SK-N-DZ (cell line): ENCODE data around the gene RCL1.
"Not testable (repeated sequence)": the region's sequence is repeated elsewhere in the genome, so short reads cannot be mapped to it uniquely, and the experiment has no call there.

ENCODE experiments used
- DNase-seq: peaks from one replicate; pipeline ENCODE4 v3.0.0-alpha.2; 2015; ENCODE audit warnings: low spot score

RCL1 gene

GRCh38 chr9:4783191-4783590 lies 9.6 kb upstream of the RCL1 start:
- DNase-seq, result not testable (repeated sequence)

DNA sequence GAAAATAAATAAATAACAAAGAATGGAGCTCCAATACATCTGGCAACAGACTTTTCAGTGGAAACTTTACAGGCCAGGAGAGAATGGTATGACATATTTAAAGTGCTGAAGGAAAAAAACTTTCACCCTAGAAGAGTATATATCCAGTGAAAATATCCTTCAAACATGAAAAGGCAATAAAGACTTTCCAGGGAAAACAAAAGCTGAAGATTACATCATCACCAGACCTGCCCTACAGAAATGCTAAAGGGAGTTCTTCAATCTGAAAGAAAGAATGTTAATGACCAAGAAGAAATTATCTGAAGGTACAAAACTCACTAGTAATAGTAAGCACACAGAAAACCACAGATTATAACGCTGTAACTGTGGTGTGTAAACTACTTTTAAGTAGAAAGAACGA lies 8.3 kb upstream of the RCL1 start:
- no peak for DNase-seq

DNA sequence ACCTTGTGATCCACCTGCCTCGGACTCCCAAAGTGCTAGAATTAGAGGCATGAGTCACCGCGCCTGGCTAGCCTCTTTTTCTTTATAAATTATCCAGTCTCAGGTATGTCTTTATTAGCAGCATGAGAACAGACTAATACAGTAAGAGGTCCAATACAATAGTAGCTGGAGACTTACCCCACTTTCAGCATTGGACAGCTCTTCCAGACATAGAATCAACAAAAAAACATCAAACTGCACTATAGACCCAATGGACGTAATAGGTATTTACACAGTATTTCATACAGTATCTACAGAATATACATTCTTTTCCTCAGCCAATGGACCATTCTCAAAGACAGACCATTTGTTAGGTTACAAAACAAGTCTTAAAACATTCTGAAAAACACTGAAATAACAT lies 6.1 kb upstream of the RCL1 start:
- no peak for DNase-seq

DNA sequence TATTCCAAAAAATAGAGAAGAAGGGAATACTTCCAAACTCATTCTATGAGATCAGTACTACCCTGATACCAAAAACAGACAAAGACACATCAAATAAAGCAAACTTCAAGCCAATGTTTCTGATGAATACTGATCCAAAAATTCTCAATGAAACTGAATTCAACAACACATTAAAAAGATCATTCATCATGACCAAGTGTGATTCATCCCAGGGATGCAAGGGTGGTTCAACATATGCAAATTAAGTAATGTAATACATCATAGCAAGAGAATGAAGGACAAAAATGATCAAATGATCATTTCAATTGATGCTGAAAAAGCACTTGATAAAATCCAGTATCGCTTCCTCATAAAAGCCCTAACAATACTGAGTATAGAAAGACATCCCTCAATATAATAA lies 4.9 kb upstream of the RCL1 start:
- DNase-seq, result no peak

GRCh38 chr9:4788703-4789102 lies 4.0 kb upstream of the RCL1 start:
- DNase-seq, result no peak

DNA sequence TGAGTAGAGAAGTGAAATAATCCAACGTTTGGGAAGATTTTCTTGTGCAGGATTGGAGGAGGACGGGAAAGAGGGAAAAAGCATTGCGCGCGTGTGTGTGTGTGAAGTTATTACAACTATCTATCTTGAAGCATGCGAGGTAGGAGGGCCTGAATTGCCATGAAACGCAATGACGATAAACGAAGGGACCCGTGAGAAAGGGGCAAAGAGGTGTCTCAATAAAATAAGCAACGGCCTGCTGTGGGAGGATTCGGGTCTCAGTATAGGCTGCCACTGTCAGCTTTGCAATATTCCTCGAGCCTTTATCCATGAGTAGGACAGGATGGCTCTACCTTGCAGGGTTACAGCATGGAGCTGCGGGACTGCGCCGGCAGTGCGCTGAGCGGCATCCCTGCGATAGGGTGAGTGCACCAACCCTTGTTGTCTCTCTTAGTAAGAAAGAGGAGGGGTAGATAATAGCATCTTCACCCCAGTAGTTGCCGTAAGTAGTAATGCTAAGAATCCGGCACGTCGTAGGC lies 631 bp upstream of the RCL1 start:
- no peak for DNase-seq

- no peak for DNase-seq
Measured at GRCh38 chr9:4793459-4794395, 983 bp downstream of the RCL1 start.

DNA sequence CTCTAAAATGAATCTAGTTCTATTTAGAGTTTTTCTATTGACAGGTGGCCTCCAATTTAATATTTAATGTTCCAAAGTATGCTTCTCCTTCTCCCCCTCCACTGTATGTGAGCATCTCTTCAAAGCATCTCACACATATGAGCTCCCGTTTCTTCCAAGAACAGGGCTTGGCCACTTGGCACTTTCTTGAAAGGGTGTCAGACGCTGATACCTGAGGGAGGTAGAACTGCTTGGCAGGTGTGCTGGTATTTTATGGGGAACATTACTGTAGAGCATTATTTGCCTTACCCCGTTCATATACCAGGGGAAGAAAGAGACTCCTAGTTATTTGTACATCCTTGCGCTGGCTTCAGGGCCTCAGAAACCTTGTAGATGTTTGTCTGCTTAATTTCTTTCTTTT lies 1.9 kb downstream of the RCL1 start:
- no peak for DNase-seq

DNA sequence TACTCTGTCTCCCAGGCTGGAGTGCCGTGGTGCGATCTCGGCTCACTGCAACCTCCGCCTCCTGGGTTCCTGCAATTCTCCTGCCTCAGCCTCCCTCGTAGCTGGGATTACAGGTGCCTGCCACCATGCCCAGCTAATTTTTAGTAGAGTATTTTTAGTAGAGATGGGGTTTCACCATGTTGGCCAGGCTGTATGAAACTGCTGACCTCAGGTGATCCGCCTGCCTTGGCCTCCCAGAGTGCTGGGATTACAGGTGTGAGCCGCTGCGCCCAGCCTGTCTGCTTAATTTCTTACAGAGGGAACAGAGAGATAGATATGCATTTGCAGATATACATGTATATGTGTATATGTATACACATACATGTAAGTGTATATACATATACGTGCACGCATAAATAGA lies 2.4 kb downstream of the RCL1 start:
- not testable (repeated sequence) for DNase-seq

DNA sequence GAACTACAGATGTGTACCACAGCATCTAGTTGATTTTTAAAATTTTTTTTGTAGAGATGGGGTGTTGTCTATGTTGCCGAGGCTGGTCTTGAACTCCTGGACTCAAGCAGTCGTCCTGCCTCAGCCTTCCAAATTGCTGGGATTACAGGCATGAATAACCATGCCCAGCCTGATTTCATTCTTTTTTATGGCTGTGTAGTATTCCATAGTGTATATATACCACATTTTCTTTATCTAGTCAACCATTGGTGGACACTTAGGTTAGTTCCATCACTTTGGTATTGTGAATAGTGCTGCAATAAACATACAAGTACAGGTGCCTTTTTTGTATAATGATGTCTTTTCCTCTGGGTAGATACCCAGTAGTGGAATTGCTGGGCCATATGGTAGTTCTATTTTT lies 3.8 kb downstream of the RCL1 start:
- DNase-seq, result no peak

DNA sequence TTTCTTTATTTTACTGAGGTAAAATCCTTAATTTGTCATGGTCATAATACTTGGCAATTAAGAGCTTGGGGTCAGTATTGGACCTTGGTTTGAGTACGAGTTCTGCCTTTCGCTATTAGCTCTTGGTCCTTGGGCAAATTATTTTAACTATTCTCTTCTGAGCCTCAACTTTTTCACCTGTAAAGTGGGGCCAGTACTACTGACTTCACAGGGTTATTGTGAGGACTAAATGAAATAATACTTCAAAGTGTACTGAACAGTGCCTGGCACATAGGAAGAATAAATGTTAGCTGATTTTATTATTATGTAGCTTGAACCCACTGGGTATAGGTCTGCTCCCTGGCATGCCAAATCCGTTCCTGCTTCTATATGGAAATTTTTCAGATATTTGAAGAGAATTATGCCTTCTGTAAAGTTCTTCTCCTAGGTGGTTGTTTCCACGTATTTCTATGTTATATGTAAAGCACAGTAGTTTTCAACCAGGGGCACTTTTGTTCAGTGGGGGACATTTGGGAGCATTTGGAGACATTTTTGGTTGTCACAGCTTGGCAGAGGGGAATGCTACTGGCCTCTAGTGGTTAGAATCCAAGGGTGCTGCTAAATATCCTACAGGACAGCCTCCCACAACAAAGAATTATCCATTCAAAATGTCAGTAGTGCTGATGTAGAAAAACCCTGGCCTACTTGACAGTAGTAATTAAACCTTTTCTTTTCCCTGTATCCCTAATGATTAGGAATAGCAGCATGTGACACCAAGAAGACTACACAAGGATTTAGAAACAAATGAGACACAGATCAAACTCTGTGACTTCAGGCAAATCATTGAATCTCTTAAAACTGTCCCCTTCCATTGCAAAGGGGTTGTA lies 4.5 kb downstream of the RCL1 start:
- DNase-seq, result peak; percentile 7

GRCh38 chr9:4797854-4798150 lies 5.1 kb downstream of the RCL1 start:
- no peak for DNase-seq

- DNase-seq, result peak; percentile 1
Measured at GRCh38 chr9:4798281-4799032, 5.7 kb downstream of the RCL1 start.

GRCh38 chr9:4799033-4799430 lies 6.3 kb downstream of the RCL1 start:
- no peak for DNase-seq

- no peak for DNase-seq
Measured at GRCh38 chr9:4799775-4800174, 7.0 kb downstream of the RCL1 start.

- DNase-seq, result no peak
Measured at GRCh38 chr9:4801156-4801555, 8.4 kb downstream of the RCL1 start.

DNA sequence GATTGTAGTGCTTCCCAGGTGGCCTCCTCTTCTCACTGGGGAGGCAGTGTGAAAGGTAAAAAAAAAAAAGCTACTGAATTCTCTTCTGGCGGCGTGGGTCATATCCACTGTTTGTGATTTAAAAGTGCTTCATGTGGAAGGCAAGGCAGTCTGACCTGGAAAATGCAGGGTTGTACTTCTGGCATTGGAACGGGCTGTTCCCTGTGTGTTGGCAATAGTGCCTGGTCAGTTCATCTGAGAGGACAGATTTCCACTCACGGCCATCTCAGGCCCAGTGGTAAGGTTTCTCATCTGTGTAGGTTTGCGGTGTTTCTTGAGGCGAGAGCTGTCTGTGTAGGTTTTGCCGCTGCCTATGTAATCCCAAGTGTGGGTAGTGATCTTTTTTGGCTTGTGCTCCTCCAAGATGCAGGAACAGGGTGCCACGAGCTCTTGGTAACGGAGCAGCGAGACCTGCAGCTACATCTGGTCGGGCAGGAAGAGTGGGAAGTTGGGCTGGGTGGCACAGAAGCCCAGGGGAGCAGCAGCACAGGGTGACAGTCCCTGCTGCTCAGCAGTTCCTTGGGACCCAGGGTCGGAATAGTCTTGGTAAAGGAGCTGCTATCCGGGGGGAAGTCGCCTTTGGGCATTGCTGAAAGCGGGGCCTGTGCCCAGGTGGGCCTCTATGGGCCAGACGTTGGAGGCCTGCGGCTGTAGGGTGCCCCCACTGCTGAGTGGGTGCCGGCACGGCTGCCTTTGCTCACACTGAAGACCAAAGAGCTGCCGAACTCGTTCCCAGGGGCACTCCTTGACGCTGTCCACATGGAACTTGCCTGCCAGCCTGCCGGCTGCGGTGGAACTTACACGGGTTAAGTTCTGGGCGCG lies 11.2 kb downstream of the RCL1 start:
- DNase-seq, result no peak

GRCh38 chr9:4804531-4805016 lies 11.8 kb downstream of the RCL1 start:
- no peak for DNase-seq

DNA sequence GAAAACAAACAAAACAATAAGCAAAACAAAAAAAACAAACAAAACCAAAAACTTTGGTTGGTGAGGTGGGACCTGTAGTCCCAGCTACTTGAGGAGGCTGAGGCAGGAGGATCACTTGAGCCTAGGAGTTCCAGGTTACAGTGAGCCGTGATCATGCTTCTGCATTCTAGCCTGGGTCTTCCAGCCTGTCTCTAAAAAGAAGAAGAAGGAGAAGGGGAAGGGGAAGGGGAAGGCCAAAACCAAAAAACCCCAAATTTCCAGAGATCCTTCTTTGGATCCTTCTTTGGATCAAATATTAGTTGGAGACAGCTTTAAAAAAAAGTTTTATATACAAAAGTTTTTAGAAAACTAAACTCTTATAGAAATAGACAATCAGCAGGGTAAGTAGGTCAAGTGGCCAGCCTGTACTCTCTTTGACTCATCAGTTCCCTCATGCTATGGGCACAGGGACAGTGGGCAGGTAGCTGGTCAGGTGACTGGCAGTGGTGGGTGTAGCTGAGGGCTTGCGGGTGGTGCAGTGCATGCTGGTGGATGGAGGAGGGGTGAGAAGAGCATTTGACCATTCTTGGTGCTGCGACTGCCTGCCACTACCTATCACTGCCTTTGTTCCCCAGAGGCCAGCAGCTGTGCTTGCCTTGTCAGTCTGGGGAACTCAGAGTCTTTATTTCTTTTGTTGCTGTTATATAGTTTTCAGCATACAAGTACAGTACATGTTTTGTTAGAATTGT lies 12.6 kb downstream of the RCL1 start:
- DNase-seq, result no peak

DNA sequence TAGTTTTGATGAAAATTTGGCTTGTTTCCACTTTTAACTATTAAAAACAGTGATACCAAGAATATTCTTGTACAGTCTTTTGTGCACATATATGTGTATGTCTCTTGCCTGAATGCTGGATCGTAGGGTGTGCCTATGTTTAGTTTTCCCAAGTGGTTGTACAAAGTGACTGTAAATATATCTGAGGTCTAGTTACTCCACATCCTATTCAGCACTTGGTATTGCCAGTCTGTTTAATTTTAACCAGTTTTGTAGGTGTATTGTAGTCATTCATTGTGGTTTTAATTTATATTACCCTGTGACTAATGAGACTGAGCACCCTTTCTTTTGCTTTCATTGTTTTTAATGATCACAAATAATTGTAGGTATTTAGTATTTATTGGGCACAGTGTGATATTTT lies 17.8 kb downstream of the RCL1 start:
- no peak for DNase-seq
